NCI-H146 treated with DMSO at 0.1 percent for 48 hours (cell line): ENCODE measurements around the gene ST3GAL4.
A peak's percentile ranks its signal among the peaks of the same experiment; 100 is the strongest.
"Not testable (repeated sequence)": the region's sequence is repeated elsewhere in the genome, so short reads cannot be mapped to it uniquely, and the experiment has no call there.

ENCODE experiments used
- DNase-seq: peaks from one replicate; lab custom pipeline; 2025; ENCODE audit not compliant: unreplicated experiment; lab: John Stamatoyannopoulos, UW

ST3GAL4 gene

DNA sequence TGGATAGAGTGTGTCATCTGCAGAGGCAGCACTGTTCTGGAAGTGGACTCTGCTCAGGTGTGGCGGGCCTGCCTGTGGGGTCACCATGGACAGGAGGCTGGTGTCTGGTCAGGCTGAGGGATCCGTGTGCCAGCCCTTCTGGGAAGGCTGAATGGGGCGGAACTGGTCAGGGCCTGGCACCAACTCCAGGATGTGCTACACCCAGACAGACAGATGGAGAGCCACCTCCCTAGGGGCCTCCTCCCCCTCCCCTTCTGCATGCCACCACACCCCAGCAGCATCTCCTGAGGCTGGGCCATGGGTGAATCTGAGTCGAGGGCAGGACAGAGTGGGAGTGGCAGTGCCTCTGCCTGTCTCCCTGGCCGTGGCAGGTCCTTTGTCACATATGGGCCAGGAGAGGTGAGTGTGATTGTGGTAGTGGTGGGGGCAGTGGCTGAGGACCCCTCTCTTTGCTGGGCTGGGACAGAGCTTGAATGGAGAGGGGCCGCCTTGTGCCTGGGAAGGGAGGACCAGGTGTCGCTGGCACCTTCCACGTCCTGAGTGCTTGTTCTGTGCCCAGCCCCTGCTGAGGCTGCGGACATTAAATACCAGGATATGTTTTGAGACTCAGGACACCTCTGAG lies 29.1 kb downstream of the ST3GAL4 start:
- DNase-seq: no peak

DNA sequence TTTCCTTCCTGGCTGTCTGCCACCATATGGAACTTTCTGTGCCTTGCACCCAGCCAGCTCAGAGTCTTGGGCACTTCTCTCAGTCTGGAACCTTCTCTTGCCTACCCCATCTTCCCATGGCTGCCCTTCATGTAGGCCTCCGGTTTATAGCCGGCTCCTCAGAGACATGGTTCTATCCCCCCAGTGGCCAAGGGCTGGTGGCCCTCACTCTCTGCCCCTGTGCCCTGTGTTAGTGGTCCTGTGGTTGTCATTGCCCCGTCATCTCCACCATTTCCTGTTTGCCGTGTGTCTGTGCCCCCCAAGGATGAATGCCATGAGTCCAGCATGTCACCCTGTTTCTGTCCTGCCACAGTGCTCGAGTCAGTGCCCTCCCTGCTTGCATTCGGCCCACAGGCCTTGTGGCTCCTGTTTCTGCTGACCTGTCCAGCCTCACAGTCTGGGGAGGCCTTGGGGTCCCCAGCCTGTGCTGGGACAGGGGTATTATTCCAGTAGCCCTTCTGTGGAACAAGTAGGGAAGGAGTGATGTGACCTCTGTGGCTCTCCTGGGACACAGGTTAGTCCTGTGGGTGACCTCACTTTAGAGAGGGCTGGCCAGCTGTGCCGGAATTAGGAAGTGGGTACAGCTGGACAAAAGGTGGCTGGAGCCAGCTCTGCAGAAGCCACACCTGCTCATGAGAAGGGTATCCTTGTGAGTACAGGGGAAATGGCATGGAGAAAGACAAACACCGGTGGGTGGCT lies 30.7 kb downstream of the ST3GAL4 start:
- no peak for DNase-seq

DNA sequence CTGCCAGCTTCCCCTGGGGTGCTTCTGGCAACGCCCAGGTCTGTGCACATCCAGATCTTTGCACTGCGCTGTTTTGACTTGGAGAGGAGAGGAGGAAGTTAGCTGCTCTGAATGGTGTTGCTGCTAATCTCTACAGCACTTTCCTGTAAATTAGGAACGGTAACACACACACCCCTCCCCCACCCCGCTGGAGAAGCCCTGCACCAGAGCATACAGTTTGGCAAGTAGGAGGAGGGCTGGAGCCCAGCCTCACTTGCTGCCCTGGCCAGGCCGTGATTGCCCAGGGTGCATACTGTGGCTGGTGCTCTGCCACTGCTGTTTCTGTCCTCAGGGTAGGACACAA lies 31.2 kb downstream of the ST3GAL4 start:
- DNase-seq: peak; percentile 34

DNA sequence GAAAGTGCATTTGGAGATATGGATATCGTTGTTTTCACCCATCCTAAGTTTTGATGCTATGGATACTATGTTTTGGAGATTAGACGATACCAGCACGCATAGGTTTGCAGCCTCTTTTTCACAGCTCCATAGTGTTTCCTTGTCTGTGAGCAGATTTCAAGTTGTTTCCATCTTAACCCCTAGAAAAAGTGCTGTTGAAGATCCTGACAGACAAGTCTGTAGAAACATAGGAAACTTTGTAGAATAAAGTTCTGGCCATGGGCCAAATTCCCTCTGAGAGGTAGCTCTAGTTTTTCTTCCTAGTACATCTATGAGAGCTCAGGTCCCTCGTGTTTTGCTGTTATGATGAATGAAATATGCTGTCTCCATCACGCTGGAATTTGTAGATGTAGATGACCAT lies 32.4 kb downstream of the ST3GAL4 start:
- no peak for DNase-seq

DNA sequence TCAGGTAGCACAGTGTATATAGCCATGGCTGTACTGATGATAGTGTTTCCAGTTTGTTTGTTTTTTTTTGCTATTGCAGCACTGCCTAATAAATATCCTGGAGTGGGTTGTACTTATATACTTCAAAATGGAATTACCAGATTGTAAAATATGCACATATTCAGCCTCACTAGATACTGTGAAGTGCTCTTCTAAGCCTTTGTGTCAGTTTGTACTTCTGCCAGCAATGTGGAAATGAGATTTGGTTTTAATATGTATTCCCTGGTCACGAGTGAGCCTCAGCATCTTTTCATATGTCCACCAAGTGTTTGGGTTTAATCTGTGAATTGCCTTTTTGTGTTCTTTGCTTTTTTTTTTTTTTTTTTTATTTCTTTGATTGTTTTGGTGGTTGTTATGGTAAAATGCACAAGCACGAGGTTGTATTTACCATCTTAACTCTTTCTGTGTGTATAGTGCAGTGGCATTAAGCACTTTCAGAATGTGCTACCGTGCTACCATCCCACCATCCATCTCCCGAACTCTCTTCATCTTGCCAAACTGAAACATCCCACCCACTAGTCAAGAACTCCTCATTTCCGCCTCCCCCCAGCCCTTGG lies 34.9 kb downstream of the ST3GAL4 start:
- no peak for DNase-seq

DNA sequence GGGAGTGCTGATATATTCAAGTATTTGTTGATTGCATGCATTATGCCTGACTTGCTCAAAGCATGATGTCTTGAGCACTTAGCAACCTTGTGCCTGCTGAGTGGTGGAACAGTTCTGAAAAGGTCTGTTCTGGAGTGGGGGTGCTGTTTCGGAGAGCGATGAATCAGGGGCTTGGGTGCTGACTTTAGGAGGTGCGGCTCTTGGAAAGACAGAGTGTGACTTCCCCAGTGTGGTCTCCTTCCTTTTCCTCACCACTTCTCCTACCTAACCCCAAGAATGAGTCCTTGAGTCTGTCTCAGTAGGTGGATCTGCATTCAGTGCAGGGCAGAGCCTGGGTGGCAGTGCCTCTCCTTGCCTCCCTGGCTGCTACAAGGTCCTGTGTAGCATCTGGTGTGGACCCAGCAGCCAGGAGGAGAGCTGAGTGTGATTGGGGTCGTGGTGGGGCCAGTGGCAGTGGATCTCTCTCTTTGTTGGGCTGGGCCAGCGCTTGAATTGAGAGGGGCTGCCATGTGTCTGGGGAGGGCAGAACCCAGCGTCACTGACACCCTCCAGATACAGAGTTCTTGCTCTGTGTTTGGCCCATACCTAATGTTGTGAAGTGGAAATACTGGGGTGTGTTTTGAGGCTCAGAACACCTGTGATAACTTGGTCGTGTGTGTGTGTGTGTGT lies 35.9 kb downstream of the ST3GAL4 start:
- DNase-seq: no peak

DNA sequence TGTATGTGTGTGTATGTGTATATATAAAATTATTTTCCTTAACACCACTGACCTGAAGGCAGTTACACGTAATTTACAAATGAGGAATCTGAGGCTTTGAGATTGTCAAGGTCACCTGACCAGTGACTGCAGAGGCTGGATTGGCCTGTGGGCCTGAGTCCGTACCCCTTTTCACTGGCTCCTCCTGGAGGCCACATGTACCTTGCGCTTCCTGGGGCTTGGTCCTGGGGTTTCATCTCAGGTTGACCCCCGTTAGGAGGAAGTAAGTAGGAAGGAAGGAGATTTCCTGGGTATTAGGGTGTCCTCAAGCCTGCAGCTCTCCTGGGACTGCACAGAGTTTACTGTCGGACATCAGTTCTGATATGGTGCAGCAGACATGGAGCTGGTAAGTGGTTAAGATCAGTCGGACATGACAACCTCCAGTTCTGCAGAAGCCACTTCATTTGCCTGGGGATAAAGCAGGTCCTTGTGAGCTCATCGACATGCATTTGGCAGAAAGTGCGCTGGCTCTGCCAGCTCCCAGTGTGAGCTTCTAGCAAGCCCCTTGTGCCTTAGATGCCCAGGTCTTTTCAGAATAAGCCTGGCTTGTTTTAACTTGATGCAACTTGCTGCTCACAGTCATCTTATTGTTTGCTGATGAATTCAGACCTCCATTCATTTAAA lies 36.6 kb downstream of the ST3GAL4 start:
- DNase-seq: no peak

DNA sequence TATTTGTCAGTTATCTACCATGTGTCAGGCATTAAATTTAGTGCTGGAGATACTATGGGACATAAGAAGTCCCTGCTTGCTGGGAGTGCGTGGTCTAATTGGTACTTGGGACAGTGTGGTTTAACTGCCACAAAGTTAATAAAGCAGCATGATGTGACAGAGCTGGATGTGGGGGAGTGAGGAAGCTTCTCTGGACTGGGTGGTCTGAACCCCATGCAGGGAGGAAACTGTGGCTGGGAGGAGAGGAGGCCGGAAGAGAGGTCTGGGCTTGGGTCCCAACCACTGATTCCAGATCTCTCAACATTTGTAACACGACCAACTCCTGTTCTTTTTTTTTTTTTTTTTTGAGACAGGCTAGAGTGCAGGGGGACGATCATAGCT lies 37.1 kb downstream of the ST3GAL4 start:
- DNase-seq: no peak

DNA sequence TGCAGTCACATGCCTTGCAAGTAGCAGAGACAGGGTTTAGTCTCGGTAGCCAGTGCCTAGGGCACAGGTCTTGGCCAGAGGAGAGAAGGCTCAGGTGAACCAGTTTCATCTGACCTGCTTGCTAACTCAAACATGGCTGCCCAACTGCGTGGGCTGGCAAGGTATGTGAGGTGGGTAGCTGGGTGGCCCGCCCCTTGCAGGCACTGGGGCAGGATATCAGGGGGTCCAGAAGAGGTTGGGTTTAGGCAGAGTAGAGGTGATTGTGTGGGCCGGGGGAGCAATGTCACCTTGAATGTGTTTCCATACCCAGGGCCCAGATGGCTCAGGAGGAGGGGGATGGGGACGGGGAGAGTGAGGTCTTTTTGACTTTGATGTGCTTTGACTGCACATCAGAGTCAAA lies 37.7 kb downstream of the ST3GAL4 start:
- no peak for DNase-seq

DNA sequence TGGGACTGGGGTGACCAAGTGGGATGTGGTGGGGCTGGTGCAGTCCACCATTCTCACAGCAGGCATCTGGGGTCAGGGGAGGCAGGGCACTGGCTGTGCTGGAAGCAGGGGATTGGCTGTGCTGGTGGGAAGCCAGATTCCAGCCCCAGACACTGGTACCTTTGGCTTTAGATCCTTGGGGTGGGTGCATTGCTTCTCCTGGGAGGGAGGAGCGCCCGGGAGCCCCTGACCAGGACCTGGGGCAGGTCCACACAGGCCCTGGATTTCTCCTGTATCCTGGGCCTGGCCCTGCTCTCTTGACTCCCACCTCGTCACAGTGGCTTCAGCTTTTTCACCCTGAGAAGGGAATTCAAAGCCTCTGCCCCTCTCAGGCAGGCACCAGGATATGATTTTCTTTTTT lies 38.5 kb downstream of the ST3GAL4 start:
- no peak for DNase-seq

DNA sequence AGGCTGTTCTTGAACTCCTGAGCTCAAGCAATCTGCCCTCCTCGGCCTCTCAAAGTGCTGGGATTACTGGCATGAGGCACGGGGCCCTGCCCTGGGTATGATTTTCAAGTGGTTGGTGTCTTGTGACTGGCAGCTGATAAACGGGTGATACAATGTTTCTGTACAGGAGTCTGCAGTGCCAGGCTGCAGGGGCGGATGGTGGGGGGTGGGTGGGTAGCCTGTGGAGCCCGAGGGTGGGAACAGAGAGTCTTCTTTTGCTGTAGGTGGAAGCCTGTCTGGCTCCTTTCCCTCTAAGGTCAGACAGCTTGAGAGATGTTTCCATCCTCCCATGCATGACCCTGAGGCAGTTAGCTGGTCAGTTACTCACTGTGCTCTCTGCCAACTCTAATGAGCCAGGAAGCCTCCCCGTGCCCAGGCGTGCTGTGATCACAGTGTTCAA lies 39.2 kb downstream of the ST3GAL4 start:
- DNase-seq: not testable (repeated sequence)

DNA sequence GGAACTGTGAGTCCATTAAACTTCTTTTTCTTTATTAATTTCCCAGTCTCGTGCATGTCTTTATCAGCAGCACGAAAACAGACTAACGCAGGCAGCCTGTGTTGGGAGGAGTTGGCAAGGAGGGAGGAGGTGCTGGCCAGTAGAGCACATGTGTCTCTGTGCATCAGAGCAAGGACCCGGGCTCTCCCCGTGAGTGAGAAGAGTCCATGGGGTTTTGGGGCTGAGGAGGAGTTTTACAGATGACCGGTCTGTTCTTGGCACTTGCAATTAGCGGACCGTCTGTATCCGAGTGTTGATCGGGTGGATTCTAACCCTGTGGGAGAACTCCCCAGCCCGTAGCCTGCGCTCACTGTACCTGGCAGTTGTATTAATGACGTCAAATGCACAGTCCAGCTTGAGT lies 40.3 kb downstream of the ST3GAL4 start:
- DNase-seq: not testable (repeated sequence)

DNA sequence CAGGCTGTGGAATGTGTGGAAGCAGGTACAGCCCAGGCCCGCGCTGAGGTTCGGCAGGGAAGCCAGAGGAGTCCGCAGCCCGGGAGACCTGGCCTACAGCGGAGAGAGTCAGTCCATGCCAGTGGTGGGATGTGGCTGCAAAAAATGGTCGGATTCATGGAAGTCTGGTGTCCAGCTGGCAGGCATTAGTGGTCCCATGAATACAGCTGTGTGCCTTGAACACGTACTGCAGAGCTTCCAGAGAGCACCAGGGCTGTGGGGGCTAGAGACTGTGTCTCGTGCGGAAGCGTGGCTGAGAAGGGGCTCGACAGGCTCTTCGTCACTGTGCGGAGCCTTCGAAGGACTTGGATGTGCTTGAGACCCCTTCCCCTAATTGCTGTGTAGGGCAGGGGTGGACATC lies 40.8 kb downstream of the ST3GAL4 start:
- not testable (repeated sequence) for DNase-seq

DNA sequence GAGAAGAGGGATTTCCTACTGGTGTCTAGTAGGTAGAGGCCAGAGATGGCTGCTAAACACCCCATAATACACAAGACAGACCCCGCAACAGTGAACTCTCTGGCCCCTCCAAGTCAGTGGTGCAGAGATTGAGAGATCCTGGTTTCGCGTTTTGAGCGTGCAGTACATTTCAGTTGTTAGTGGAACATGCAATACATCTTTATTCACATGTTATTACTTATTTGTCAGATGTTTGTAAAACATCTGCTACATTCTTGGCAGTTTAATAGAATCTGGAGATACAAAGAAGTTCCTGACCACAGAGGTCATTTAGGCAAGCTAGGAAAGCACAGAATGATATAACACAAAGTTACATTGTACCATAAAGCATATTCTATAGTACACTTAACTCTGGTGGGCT lies 41.5 kb downstream of the ST3GAL4 start:
- DNase-seq: no peak

DNA sequence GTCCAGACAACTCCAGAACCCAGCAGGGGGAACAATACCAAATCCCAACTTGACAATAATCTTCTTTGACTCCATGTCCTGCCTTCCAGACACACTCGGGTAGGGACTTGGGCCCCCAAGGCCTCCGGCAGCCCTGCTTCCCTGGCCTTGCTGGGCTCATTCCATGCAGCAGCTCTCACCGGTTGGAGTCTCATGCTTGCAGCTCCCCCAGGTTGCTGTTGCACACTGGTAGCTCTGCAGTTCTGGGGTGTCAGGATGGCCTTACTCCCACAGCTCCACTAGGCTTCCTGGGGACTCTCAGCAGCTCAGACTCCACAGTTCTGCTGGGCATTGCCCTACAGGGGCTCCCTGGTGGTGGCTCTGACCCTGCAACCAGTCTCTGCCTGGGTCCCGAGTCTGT lies 42.8 kb downstream of the ST3GAL4 start:
- no peak for DNase-seq

DNA sequence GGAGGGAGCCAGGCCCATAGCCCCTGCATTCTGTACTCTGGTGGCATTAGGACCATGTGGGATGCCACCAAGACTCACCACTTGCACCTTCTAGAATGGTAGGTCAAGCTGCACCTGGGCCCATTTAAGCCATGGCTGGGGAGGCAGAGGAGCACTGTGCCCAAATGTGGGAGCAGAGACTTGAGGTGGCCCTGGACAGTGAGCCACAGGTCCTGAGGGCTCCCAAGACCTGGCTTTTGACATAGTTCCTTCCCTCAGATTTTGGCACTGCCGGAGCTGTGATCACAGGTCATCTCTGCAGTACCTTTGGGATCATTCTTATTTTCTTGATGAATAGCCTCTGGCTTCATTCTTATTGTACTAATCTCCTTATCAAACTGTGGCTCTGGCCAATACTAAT lies 43.2 kb downstream of the ST3GAL4 start:
- DNase-seq: no peak

DNA sequence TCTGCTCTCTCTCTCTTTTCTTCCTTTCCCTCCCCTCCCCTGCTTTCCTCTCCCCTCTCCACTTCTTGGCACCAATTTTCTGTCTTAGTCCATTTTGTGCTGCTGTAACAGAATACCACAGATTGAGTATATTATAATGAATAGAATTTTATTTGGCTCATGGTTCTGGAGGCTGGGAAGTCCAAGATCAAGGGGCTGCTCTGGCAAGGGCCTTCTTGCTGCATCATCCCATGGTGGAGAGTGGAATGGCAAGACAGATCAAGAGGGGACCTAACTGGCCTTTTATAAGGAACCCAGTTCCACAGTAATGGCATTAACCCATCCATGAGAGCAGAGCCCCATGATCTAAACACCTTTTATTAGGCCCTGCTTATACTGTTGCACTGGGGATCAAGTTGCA lies 44.5 kb downstream of the ST3GAL4 start:
- DNase-seq: no peak

DNA sequence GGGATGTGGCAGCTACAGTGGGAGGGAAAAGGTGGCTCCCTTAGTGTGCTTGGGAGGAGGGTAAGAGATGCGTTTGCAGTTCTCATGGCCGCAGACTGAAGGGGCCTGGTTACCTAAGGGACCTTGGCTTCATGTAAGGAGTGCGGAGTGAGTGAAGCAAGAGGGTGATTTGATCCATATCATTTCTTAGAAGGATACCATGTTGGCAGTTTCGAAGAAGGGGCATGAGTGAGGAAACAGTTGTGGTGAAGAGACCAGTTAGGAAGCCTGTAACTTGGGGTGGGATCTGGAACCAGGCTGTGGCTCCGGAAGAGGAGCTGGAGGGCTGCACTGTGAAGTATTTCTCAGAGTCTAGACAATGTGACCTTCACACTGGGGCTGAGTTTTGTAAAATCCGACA lies 45.0 kb downstream of the ST3GAL4 start:
- DNase-seq: no peak

DNA sequence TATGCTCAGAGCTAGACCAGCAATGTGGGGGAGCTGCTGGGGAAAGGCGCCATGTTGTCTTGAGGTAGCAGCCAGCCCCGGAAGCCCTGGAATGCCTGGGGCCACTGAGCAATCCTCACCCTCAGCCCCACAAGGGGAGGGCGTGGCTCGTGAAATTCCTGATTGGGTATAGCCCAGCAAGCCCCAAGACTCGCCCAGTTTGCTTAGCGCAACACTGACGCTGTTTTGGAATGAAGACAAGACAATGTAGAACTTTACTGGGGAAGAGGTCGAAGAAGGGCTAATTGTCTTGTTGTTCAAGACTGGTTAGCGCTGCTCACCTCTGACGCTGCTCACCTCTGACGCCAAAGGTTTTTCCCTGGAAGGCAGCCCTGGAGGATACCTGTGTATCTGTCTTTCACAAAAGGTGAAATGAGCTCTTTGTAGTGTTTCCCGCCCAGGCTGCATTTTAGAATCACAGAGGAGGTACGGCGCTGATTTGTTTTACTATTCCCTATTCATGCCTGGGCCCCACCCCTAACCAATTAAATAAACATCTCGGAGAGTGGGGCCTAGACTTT lies 47.6 kb downstream of the ST3GAL4 start:
- no peak for DNase-seq

DNA sequence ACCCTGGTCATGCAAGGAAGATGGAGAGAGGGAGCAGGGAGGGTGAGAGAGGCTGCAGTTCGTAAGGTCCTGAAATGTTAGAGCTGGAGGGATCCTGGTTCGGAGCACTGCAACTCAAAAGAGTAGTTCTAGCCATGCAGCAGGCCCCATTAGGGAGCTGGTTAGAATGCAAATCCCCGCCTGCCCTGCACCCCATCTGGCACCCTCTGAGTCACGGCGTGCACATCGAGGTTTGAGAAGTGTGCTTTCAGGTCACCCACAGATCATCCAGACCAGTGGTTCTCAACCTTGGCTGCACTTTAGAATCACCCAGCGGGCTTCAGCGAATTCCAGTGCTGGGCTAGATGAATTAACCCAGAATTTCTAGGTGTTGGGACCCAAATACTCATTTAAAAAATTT lies 48.2 kb downstream of the ST3GAL4 start:
- DNase-seq: no peak

DNA sequence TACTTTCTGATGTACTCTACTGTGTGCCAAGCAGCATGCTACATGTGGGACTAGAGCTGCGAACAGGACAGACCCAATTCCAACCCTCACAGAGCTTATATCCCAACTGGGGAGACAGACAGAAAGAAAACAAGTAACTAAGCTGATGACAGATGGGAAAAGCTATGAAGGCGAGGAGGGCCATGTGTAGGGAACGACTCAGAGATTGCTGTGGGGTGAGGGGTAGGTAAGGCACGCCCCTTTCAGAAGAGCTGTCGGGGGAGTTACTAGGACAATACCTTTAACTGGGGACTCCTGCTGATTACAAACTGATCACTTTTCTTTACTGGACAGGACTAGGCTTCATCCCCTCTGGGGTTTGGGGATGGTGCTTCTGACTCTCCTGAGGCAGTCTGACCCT lies 48.9 kb downstream of the ST3GAL4 start:
- DNase-seq: no peak
